SU-DHL-6 (cell line): Measurements from ENCODE around the gene FXYD4.
"Not testable (repeated sequence)": the region's sequence is repeated elsewhere in the genome, so short reads cannot be mapped to it uniquely, and the experiment has no call there.

Experiments
- H2AFZ ChIP-seq: fragments of 200-600 bp; sonication (generic); 2 replicates; pipeline ENCODE4 v1.6.1; 2014; ENCODE audit warnings: low read depth, mild to moderate bottlenecking, moderate library complexity, mixed read lengths, antibody characterized with exemption, low read length; ENCODE audit not compliant: severe bottlenecking
- H3F3A ChIP-seq: fragments of 200-600 bp; shearing (Covaris generic); 2 replicates; pipeline ENCODE4 v1.6.0; 2016; ENCODE audit warnings: antibody characterized with exemption, mild to moderate bottlenecking; ENCODE audit not compliant: insufficient read depth
- H3K27ac ChIP-seq: fragments of 200-600 bp; sonication (generic); 2 replicates; pipeline ENCODE4 v1.5.1; 2016; ENCODE audit warnings: low read depth, mild to moderate bottlenecking, low read length, moderate library complexity, mixed read lengths
- H3K27me3 ChIP-seq: fragments of 200-600 bp; sonication (generic), shearing (Covaris generic); 2 replicates; pipeline ENCODE4 v1.6.0; 2014; ENCODE audit warnings: mild to moderate bottlenecking, low read length
- H3K36me3 ChIP-seq: fragments of 200-600 bp; sonication (generic); 2 replicates; pipeline ENCODE4 v1.6.1; 2014; ENCODE audit warnings: mild to moderate bottlenecking, low read length, mixed read lengths
- H3K4me2 ChIP-seq: fragments of 300-600, 200-600 bp; shearing (Covaris generic), sonication (generic); 2 replicates; pipeline ENCODE4 v1.6.0; 2014; ENCODE audit warnings: low read length, low read depth, mild to moderate bottlenecking; ENCODE audit not compliant: poor library complexity, severe bottlenecking
- H3K4me3 ChIP-seq: fragments of 200-600 bp; sonication (generic); 2 replicates; pipeline ENCODE4 v1.5.1; 2014; ENCODE audit warnings: antibody characterized with exemption, low read length, mild to moderate bottlenecking, mixed read lengths; ENCODE audit not compliant: insufficient read depth, poor library complexity, severe bottlenecking
- H3K79me2 ChIP-seq: fragments of 200-600 bp; sonication (generic); 2 replicates; pipeline ENCODE4 v1.6.1; 2014; ENCODE audit warnings: mild to moderate bottlenecking, low read length, moderate library complexity; ENCODE audit not compliant: insufficient read depth
- H3K9ac ChIP-seq: fragments of 200-600 bp; sonication (generic); 2 replicates; pipeline ENCODE4 v1.7.0; 2014; ENCODE audit warnings: mild to moderate bottlenecking, low read length
- H3K9me2 ChIP-seq: fragments of 200-600 bp; sonication (generic); replicated peaks from 2 replicates; pipeline ENCODE4 v1.6.1; 2014; ENCODE audit warnings: low read length; ENCODE audit not compliant: insufficient read depth
- H3K9me3 ChIP-seq: fragments of 200-600 bp; sonication (generic); 2 replicates; pipeline ENCODE4 v1.6.1; 2014; ENCODE audit warnings: low read length, mixed read lengths; ENCODE audit not compliant: insufficient read depth
- H4K20me1 ChIP-seq: fragments of 200-600 bp; sonication (generic); 2 replicates; pipeline ENCODE4 v1.6.1; 2014; ENCODE audit warnings: low read depth, mild to moderate bottlenecking, antibody characterized with exemption, low read length, moderate library complexity, mixed read lengths
- EZH2phosphoT487 ChIP-seq: fragments of 200-600 bp; sonication (generic), shearing (Covaris generic); conservative IDR thresholded peaks from 2 replicates; pipeline ENCODE4 v1.6.1; 2018; ENCODE audit warnings: mild to moderate bottlenecking, antibody characterized with exemption, low read length, moderate library complexity, mixed read lengths
- TF ChIP-seq, protein P1 (sequence below): fragments of 200-600 bp; sonication (generic); IDR thresholded peaks from one replicate; pipeline ENCODE4 v1.5.1; 2017; ENCODE audit warnings: antibody characterized with exemption, mild to moderate bottlenecking, low read length, moderate library complexity; ENCODE audit not compliant: insufficient read depth, poor library complexity, severe bottlenecking

FXYD4 gene

DNA sequence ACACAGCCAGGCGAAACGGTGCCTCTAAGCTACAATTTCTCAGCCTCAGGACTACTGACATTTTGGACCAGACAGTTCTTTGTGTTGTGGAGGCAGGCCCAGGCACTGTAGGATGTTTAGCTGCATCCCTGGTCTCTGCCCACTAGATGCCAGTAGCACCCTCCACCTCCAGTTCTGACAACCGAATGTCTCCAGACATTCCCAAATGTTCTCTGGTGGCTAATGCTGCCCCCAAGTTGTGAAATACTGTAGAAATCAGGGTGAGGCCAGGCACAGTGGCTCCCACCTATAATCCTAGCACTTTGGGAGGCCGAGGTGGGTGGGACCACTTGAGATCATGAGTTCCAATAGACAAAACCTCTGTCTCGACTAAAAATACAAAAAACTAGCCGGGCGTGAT, 19.3 kb downstream of the FXYD4 start:
- no peaks in the 10 kb centered on the region for H3K27me3 ChIP-seq
- H3K9ac ChIP-seq: no peak overlapping the region
- H3K4me3 ChIP-seq: no peak overlapping the region
- no peak overlapping the region for H3K4me2 ChIP-seq
- no peaks in the 10 kb centered on the region for H3K9me3 ChIP-seq
- peaks cover 68% of the 10 kb centered on the region for H3K36me3 ChIP-seq
- peaks cover 72% of the 10 kb centered on the region for H3K79me2 ChIP-seq
- no peak overlapping the region for H3K27ac ChIP-seq
- TF ChIP-seq, protein P1, sequence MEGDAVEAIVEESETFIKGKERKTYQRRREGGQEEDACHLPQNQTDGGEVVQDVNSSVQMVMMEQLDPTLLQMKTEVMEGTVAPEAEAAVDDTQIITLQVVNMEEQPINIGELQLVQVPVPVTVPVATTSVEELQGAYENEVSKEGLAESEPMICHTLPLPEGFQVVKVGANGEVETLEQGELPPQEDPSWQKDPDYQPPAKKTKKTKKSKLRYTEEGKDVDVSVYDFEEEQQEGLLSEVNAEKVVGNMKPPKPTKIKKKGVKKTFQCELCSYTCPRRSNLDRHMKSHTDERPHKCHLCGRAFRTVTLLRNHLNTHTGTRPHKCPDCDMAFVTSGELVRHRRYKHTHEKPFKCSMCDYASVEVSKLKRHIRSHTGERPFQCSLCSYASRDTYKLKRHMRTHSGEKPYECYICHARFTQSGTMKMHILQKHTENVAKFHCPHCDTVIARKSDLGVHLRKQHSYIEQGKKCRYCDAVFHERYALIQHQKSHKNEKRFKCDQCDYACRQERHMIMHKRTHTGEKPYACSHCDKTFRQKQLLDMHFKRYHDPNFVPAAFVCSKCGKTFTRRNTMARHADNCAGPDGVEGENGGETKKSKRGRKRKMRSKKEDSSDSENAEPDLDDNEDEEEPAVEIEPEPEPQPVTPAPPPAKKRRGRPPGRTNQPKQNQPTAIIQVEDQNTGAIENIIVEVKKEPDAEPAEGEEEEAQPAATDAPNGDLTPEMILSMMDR: no peak
- TF ChIP-seq EZH2phosphoT487: no peak
- peaks cover 65% of the 10 kb centered on the region for H4K20me1 ChIP-seq
- H2AFZ ChIP-seq: no peak overlapping the region
- no peaks in the 10 kb centered on the region for H3K9me2 ChIP-seq
- peaks cover 75% of the 10 kb centered on the region for H3F3A ChIP-seq

DNA sequence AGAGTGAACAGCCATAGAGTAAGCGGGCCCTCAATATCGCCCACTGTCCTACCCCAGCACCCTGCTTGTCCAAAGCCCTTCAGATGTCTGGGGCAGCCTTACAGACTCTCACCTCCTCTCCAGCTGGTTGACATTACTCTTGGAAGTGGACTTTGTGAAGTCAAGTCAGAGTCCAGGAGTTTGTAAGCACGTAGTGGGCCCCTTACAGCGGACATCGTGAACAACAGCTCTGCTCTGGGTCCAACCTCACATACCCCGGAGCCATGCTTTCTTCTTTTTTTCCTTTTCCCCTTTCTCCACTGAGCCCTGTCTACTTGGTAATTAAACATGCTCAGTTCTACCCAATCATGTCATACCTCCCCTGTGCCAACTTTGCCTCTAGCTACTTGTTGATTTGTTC, 20.1 kb downstream of the FXYD4 start:
- H3K27ac ChIP-seq: no peak overlapping the region
- H2AFZ ChIP-seq: no peak overlapping the region
- TF ChIP-seq, protein P1: no peak
- TF ChIP-seq EZH2phosphoT487: no peak
- peaks cover 68% of the 10 kb centered on the region for H3K36me3 ChIP-seq
- peaks cover 66% of the 10 kb centered on the region for H4K20me1 ChIP-seq
- H3K27me3 ChIP-seq: no peaks in the 10 kb centered on the region
- H3K9ac ChIP-seq: no peak overlapping the region
- H3K9me2 ChIP-seq: no peaks in the 10 kb centered on the region
- peaks cover 68% of the 10 kb centered on the region for H3F3A ChIP-seq
- H3K4me3 ChIP-seq: no peak overlapping the region
- H3K4me2 ChIP-seq: no peak overlapping the region
- no peaks in the 10 kb centered on the region for H3K9me3 ChIP-seq
- peaks cover 79% of the 10 kb centered on the region for H3K79me2 ChIP-seq

DNA sequence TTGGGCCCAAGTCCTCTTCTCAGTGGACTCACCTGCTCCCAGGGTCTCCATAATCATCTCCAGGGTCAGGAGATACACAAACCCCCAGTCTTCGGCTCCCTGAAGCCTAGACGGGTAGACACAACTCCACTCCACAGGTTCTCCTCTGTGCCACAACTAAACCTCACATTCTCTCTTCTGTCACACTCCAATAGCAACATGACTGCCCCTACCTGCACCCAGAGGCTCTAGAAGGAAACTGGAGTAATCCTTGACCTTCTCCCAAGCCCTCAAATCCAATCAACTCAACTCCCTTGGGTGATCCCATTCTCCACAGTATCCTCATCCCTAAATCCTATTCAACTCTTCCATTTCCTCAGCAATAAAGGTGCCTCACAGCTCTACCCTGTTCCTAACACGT, 21.3 kb downstream of the FXYD4 start:
- Histone ChIP-seq H4K20me1 (peaks cover 59% of the 10 kb centered on the region), H3K27me3 (no peaks in the 10 kb centered on the region), H3K36me3 (peaks cover 59% of the 10 kb centered on the region), H3K4me3 (no peak overlapping the region), H3K9me3 (no peaks in the 10 kb centered on the region), H2AFZ (no peak overlapping the region), H3K4me2 (no peak overlapping the region), H3K79me2 (peaks cover 90% of the 10 kb centered on the region), H3K9me2 (no peaks in the 10 kb centered on the region), H3F3A (peaks cover 62% of the 10 kb centered on the region), H3K27ac (no peak overlapping the region), H3K9ac (no peak overlapping the region)
- TF ChIP-seq, protein P1: no peak
- no peak for TF ChIP-seq EZH2phosphoT487

DNA sequence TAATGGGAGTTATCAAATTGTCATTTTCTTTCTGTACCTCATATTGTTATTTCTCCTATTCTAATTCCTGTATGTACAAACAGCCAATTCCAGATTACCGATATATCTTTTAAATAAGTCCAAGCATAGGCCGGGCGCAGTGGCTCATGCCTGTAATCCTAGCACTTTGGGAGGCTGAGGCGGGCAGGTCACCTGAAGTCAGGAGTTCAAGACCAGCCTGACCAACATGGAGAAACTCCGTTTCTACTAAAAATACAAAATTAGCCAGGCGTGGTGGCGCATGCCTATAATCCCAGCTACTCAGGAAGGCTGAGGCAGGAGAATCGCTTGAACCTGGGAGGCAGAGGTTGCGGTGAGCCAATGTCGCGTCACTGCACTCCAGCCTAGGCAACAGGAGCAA, 21.8 kb downstream of the FXYD4 start:
- H3K4me2 ChIP-seq: not testable (repeated sequence)
- H4K20me1 ChIP-seq: peaks cover 54% of the 10 kb centered on the region

More for the DNA sequence above, 21.8 kb downstream of the FXYD4 start:
- H3K4me3 ChIP-seq, H3K27me3 ChIP-seq, H3K9me2 ChIP-seq, H3K27ac ChIP-seq, H3K9me3 ChIP-seq, H3K9ac ChIP-seq, H2AFZ ChIP-seq: not testable (repeated sequence)
- peaks cover 62% of the 10 kb centered on the region for H3F3A ChIP-seq
- peaks cover 55% of the 10 kb centered on the region for H3K36me3 ChIP-seq
- peaks cover 94% of the 10 kb centered on the region for H3K79me2 ChIP-seq
